CD4-positive, alpha-beta T cell treated with Interleukin-17A for 1 hour (primary cell): ENCODE data around the gene ATP2B1.

Source experiments
- DNase-seq: peaks from one replicate; pipeline ENCODE4 v3.0.0-alpha.2; 2020

ATP2B1 gene

GRCh38 chr12:89690925-89691324 lies 17.7 kb downstream of the ATP2B1 start:
- DNase-seq: no peak

- DNase-seq: no peak
These were observed 19.3 kb downstream of the ATP2B1 start for GRCh38 chr12:89689306-89689705.

- no peak for DNase-seq
These were observed 22.3 kb downstream of the ATP2B1 start for GRCh38 chr12:89686311-89686710.

- DNase-seq: no peak
These were observed 23.2 kb downstream of the ATP2B1 start for GRCh38 chr12:89685363-89685972.

GRCh38 chr12:89684136-89684535 lies 24.5 kb downstream of the ATP2B1 start:
- no peak for DNase-seq

GRCh38 chr12:89682284-89682683 lies 26.4 kb downstream of the ATP2B1 start:
- DNase-seq: no peak

GRCh38 chr12:89680409-89680808 lies 28.2 kb downstream of the ATP2B1 start:
- DNase-seq: no peak

GRCh38 chr12:89679631-89680030 lies 29.0 kb downstream of the ATP2B1 start:
- no peak for DNase-seq

GRCh38 chr12:89678225-89678624 lies 30.4 kb downstream of the ATP2B1 start:
- no peak for DNase-seq

GRCh38 chr12:89676930-89677329 lies 31.7 kb downstream of the ATP2B1 start:
- no peak for DNase-seq

- DNase-seq: peak; percentile 23
These were observed 34.2 kb downstream of the ATP2B1 start for GRCh38 chr12:89674326-89674942.

- DNase-seq: no peak
These were observed 35.0 kb downstream of the ATP2B1 start for GRCh38 chr12:89673603-89674002.

GRCh38 chr12:89672589-89672979 lies 36.1 kb downstream of the ATP2B1 start:
- DNase-seq: no peak

GRCh38 chr12:89671469-89671868 lies 37.2 kb downstream of the ATP2B1 start:
- DNase-seq: no peak

GRCh38 chr12:89669197-89669596 lies 39.4 kb downstream of the ATP2B1 start:
- DNase-seq: no peak

GRCh38 chr12:89665556-89665955 lies 43.1 kb downstream of the ATP2B1 start:
- no peak for DNase-seq

- no peak for DNase-seq
These were observed 44.2 kb downstream of the ATP2B1 start for GRCh38 chr12:89664441-89664840.

GRCh38 chr12:89663577-89664357 lies 44.9 kb downstream of the ATP2B1 start:
- DNase-seq: peak; percentile 28

GRCh38 chr12:89662623-89663022 lies 46.0 kb downstream of the ATP2B1 start:
- no peak for DNase-seq

- DNase-seq: peak; percentile 34
These were observed 46.8 kb downstream of the ATP2B1 start for GRCh38 chr12:89661706-89662330.

GRCh38 chr12:89657739-89658138 lies 50.9 kb downstream of the ATP2B1 start:
- no peak for DNase-seq

GRCh38 chr12:89657066-89657465 lies 51.6 kb downstream of the ATP2B1 start:
- DNase-seq: no peak

- DNase-seq: no peak
These were observed 52.8 kb downstream of the ATP2B1 start for GRCh38 chr12:89655841-89656240.

GRCh38 chr12:89651192-89651591 lies 57.4 kb downstream of the ATP2B1 start:
- DNase-seq: no peak
